AG09309 (cell line): Measurements from ENCODE around the gene OR13G1.
"Not testable (repeated sequence)": the region's sequence is repeated elsewhere in the genome, so short reads cannot be mapped to it uniquely, and the experiment has no call there.

Experiments used
- DNase-seq: peaks from one replicate; pipeline ENCODE4 v3.0.0-alpha.2; 2010; ENCODE audit warnings: low read depth
- H3K4me3 ChIP-seq: 2 replicates; pipeline ENCODE4 v1.5.1; 2011; ENCODE audit warnings: mild to moderate bottlenecking, low read depth, low read length, moderate library complexity; ENCODE audit not compliant: control insufficient read depth
- TF ChIP-seq, protein P1 (sequence below): IDR thresholded peaks from 2 replicates; pipeline ENCODE4 v1.5.1; 2011; ENCODE audit warnings: mild to moderate bottlenecking, low read depth, low read length, inconsistent platforms; ENCODE audit not compliant: insufficient read depth, control insufficient read depth; ENCODE audit errors: missing control alignments

The OR13G1 gene, protein sequence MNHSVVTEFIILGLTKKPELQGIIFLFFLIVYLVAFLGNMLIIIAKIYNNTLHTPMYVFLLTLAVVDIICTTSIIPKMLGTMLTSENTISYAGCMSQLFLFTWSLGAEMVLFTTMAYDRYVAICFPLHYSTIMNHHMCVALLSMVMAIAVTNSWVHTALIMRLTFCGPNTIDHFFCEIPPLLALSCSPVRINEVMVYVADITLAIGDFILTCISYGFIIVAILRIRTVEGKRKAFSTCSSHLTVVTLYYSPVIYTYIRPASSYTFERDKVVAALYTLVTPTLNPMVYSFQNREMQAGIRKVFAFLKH

DNA sequence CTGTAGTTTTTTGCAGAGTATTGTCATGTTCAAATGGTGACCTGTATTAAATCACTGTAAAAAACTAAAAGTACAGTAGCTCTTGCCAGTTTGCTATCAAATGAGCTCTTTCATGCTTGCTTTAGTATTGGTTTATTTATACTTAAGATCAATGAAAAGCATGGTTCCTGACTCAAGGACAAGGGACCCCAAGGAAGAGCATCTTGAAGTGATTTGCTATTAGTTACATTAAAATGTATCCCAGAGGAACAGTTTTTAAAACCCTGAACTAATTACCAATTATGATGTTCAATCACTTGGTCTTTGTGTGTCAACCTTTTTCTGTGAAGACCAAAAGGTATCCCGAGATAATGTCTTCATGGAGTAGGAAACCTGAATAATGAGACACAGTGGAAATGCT, at the start of gene OR13G1:
OR13G1 (minus strand) TSS at position 101 of the 400 bp plus-strand sequence. CDS start 6,698 bp downstream, outside the sequence.
- no peak within 1 kb of the TSS for H3K4me3 ChIP-seq
- no peak for DNase-seq
- TF ChIP-seq, protein P1, sequence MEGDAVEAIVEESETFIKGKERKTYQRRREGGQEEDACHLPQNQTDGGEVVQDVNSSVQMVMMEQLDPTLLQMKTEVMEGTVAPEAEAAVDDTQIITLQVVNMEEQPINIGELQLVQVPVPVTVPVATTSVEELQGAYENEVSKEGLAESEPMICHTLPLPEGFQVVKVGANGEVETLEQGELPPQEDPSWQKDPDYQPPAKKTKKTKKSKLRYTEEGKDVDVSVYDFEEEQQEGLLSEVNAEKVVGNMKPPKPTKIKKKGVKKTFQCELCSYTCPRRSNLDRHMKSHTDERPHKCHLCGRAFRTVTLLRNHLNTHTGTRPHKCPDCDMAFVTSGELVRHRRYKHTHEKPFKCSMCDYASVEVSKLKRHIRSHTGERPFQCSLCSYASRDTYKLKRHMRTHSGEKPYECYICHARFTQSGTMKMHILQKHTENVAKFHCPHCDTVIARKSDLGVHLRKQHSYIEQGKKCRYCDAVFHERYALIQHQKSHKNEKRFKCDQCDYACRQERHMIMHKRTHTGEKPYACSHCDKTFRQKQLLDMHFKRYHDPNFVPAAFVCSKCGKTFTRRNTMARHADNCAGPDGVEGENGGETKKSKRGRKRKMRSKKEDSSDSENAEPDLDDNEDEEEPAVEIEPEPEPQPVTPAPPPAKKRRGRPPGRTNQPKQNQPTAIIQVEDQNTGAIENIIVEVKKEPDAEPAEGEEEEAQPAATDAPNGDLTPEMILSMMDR: no peak

GRCh38 chr1:247721222-247721621, 41.7 kb upstream of the OR13G1 start:
- DNase-seq: no peak
- H3K4me3 ChIP-seq: no peak overlapping the region
- TF ChIP-seq, protein P1: no peak

DNA sequence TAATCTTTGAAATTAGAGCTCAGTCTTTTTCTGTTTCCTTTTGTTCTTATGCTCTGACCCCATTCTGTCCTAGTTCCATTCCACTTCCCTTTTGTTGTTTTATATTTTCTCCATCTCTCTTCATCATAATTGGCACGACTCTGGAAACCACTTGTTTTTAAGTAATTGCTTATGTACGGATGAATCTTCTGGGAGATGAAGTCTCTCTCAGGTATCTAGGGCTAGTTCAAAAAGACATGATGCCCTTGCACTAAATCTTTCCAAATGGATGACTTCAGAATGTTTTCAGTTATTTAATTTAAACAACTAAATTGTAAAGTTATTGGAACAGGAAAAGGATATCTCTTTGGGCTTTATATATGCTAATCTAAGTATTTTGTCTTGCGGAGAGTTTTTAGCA, 37.0 kb upstream of the OR13G1 start, which contains the start of gene OR6F1:
OR6F1 (minus strand) TSS at position 101 of the 400 bp plus-strand sequence. CDS start 3,891 bp downstream, outside the sequence.
- H3K4me3 ChIP-seq: no peak within 1 kb of the TSS
- TF ChIP-seq, protein P1: no peak
- DNase-seq: no peak

GRCh38 chr1:247713753-247714152, 34.2 kb upstream of the OR13G1 start:
- TF ChIP-seq, protein P1: no peak
- no peak for DNase-seq
- no peak overlapping the region for H3K4me3 ChIP-seq

- not testable (repeated sequence) for DNase-seq, H3K4me3 ChIP-seq
These were observed 31.1 kb upstream of the OR13G1 start for GRCh38 chr1:247710681-247711080.

DNA sequence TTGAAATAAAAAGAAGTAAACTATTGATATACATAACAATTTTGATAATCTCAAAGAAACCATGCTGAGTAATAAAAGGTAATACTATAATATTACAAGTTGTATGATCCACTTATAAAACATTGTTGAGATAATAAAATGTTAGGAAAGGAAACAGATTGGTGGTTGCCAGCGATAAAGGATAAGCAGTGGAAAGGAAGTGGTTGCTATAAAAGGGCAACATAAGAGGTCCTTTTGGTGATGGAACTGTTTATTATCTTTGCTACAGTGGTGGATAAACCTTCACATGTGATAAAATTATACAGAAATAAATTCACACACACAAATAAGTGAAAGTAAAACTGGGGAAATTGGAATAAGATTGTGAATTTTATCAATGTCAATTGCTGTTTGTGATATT, 21.8 kb upstream of the OR13G1 start:
- H3K4me3 ChIP-seq: no peak overlapping the region
- no peak for DNase-seq
- TF ChIP-seq, protein P1: no peak

GRCh38 chr1:247681288-247681897, 1.9 kb upstream of the OR13G1 start:
- no peak for DNase-seq
- TF ChIP-seq, protein P1: peak; percentile 43
- no peak overlapping the region for H3K4me3 ChIP-seq
